DND-41 (cell line): ENCODE data around the gene TM9SF2.

Source experiments
- CTCF ChIP-seq: IDR thresholded peaks from 2 replicates; pipeline ENCODE4 v1.5.1; 2012; ENCODE audit warnings: borderline replicate concordance, low read length, moderate library complexity, mild to moderate bottlenecking; ENCODE audit not compliant: poor library complexity, severe bottlenecking; ENCODE audit errors: extremely low read depth
- EZH2 ChIP-seq: IDR thresholded peaks from 3 replicates; pipeline ENCODE4 v1.6.1; 2012; ENCODE audit warnings: borderline replicate concordance, low read depth, mild to moderate bottlenecking, moderate library complexity, low read length, inconsistent platforms; ENCODE audit not compliant: severe bottlenecking

- no peak for TF ChIP-seq CTCF
- TF ChIP-seq EZH2 = no peak
These were observed 6.7 kb downstream of the TM9SF2 start for GRCh38 chr13:99507986-99508385.
